Measurements from ENCODE around the gene MPPED1. TPM values are rescaled to one million over a fixed set of nuclear protein-coding genes. Genes with fewer than 3 reads are reported as not detected.

The MPPED1 gene
- polyA plus RNA-seq, 3 donors: 0.95 to 1.5 (median 1.1) TPM

GRCh38 chr22:43438666-43439347, 27.0 kb downstream of the MPPED1 start:
- no peak for DNase-seq (ENCODE audit: extremely low read depth in 1 of 11, low read depth in 9 of 11, low spot score in 4 of 11)

DNA sequence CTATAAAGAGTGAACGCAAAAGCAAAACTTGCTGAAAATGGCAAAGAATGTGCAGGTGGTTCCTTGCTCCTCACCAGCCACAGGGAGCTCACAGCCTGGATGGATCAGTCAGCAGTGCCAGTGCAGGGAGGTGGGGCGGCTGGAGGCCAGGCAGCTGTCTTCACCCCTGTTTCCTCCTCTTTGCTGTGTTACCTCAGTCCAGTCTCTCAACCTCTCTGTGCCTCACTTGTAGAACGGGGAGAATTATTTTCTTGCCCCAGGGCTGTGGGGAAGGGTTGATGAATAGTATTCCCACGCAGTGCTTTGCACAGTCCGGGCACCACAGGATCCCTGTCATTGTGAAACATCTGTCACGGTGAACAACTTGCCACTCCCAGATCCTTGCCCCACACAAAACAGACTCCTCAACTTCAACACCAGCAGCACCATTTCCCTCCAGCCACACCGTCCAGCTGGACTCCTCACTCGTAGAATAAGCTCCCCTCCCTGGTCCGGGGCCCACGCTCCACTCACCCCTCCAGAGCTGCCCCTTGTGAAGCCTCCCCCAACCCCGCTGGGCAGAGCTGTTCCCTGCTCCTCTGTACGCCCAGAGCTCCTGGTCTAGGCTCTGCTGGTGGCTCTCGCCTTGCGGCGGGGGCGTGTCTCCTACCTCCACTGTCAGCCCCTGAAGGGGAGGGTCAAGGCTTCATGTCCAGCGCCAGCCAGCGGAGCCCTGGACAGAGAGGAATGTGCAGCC, 27.7 kb downstream of the MPPED1 start:
- DNase-seq (ENCODE audit: extremely low read depth in 1 of 11, low read depth in 9 of 11, low spot score in 4 of 11): peak in 1 of 11 donors; percentile 16

GRCh38 chr22:43440104-43440387, 28.2 kb downstream of the MPPED1 start:
- DNase-seq (ENCODE audit: extremely low read depth in 1 of 11, low read depth in 9 of 11, low spot score in 4 of 11): no peak

- DNase-seq (ENCODE audit: extremely low read depth in 1 of 11, low read depth in 9 of 11, low spot score in 4 of 11): no peak
Measured at GRCh38 chr22:43440556-43440955, 28.7 kb downstream of the MPPED1 start.

DNA sequence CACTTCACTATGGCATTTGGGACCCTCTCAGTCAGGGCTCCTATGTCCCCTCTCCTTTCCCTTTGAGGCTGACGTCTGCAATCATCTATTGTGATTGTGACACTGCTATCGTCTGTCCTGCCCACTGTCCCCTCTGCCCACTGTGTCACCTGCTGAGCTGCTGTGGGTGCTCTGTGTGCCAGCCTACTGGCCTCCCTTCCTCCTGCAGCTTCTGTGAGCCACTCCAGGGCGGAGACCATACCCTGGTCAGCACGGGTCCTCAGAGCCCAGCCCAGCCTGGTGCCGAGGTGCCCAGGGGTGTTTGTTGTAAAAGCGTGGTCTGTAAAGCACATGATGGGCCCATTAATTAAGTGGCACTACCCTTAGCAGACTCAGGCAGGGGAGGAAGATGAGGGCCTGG, 29.4 kb downstream of the MPPED1 start:
- DNase-seq (ENCODE audit: extremely low read depth in 1 of 11, low read depth in 9 of 11, low spot score in 4 of 11): no peak

- no peak for DNase-seq (ENCODE audit: extremely low read depth in 1 of 11, low read depth in 9 of 11, low spot score in 4 of 11)
Measured at GRCh38 chr22:43441751-43442150, 29.9 kb downstream of the MPPED1 start.

GRCh38 chr22:43442386-43443151, 30.8 kb downstream of the MPPED1 start:
- DNase-seq (ENCODE audit: extremely low read depth in 1 of 11, low read depth in 9 of 11, low spot score in 4 of 11): no peak

DNA sequence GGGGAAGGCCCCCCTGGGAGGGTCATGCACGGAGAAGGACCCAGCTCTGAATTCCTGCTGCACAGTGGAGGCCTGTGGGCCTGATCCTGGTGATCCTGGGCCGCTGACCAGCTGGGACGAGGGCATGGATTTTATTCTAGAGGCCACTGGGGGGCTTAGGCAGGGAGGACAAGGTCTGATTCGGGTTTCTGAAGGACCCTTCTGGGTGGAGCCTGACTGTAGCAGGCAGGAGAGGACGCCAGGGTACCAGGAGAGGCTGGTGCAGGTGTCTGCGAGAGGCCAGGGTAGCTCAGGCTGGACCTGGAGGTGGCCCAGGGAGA, 31.3 kb downstream of the MPPED1 start:
- DNase-seq (ENCODE audit: extremely low read depth in 1 of 11, low read depth in 9 of 11, low spot score in 4 of 11): no peak

- DNase-seq (ENCODE audit: extremely low read depth in 1 of 11, low read depth in 9 of 11, low spot score in 4 of 11): no peak
Measured at GRCh38 chr22:43446037-43446803, 34.4 kb downstream of the MPPED1 start.

GRCh38 chr22:43446916-43447315, 35.1 kb downstream of the MPPED1 start:
- DNase-seq (ENCODE audit: extremely low read depth in 1 of 11, low read depth in 9 of 11, low spot score in 4 of 11): no peak

DNA sequence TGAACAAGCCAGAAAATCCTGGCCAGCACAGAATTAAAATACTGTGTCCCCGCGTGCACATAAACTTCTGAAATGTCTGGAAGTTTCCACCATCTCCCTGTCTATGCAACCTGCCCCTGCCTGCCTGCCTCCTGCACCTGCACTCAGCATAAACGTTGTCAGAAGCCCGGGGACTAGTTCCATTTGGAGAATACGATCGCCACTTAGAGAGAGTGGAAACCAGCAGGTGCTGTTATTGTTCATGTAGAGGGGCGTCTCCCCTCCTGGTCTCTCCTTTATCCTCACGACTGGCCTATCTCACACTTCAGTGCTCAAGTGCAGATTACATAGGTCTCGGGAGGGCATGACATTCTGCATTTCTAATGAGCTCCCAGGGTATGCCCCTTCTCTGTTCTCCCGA, 35.6 kb downstream of the MPPED1 start:
- DNase-seq (ENCODE audit: extremely low read depth in 1 of 11, low read depth in 9 of 11, low spot score in 4 of 11): no peak

DNA sequence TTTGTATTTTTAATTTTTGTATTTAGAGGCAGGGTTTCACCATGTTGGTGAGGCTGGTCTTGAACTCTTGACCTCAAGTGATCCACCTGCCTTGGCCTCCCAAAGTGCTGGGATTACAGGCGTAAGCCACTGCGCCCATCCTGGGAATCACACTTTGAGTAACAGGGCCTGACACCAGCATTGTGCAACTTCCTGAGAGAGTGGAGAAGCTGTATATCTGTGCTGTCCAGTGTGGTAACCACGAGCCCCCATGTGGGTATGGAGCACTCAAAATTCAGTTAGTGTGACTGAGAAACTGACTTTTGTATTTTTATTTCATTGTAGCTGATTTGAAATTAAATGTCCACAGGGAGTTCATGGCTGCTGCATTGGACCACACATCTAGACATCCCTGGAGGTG, 36.2 kb downstream of the MPPED1 start:
- no peak for DNase-seq (ENCODE audit: extremely low read depth in 1 of 11, low read depth in 9 of 11, low spot score in 4 of 11)

GRCh38 chr22:43449205-43449830, 37.5 kb downstream of the MPPED1 start:
- no peak for DNase-seq (ENCODE audit: extremely low read depth in 1 of 11, low read depth in 9 of 11, low spot score in 4 of 11)

GRCh38 chr22:43449831-43450225, 38.0 kb downstream of the MPPED1 start:
- DNase-seq (ENCODE audit: extremely low read depth in 1 of 11, low read depth in 9 of 11, low spot score in 4 of 11): no peak

DNA sequence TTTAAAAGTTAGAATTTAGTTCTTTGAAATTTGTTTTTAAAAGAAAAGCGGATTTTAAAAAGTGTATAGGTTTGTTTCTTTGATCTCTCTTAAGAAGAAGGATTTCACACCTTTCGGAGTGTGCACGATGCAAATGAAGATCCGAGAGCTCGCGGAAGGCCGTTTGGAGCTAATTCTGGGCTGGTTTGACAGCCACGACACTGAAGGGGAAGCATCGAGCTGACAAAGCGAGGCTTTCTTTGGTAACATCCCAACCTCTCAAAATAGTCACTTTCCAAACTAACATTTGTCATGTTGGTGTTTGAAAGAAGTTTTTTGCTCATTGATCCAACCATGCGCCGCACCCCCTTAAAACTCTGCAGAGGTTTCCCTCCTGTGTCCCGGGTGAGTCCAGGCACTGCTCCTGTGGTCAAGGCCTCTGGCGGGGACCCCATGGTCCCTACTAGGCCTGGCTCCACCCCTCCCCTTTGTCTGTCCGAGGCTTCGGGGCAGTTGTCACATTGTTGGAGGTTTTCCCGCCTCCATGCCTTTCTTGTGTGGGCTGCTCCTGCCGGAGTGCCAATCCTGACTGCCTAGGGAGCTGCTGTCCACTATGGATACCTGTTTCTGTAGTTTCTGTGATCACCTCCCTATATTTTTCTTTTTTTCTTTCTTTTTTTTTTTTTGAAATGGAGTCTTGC, 39.7 kb downstream of the MPPED1 start:
- no peak for DNase-seq (ENCODE audit: extremely low read depth in 1 of 11, low read depth in 9 of 11, low spot score in 4 of 11)

DNA sequence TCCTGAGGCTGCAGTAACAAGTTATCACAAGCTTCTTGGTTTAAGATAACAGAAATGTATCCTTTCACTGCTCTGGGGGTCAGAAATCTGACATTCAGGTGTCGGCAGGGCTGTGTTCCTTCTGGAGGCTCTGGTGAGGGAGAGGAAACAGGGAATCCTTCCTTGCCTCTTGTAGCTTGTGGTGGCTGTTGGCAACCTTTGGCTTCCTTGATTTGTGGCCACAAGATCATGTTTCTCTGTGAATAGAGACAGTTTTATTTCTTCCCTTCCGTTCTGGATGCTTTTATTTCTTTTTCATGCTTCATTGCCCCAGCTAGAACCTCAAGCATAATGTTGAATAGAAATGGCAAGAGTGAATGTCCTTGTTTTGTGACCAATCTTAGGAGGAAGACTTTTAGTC, 44.0 kb downstream of the MPPED1 start:
- DNase-seq (ENCODE audit: extremely low read depth in 1 of 11, low read depth in 9 of 11, low spot score in 4 of 11): peak in 5 of 11 donors; percentile 6 to 56 (median 26)

DNA sequence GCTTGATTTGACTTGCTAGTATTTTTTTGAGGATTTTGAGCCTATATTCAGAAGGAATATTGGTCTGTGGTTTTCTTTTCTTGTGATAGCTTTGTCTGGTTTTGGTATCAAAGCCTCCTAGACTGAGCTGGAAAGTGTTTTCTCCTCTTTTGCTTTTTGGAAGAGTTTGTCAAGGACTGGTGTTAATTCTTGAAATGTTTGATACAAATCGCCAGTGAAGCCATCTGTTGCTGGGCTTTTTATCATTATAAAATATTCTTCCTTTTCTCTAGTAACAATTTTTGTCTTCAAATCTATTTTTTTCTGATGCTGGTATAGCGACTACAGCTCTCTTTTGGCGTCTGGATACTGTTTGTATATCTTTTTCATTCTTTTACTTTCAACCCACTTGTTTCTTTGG, 45.2 kb downstream of the MPPED1 start:
- DNase-seq (ENCODE audit: extremely low read depth in 1 of 11, low read depth in 9 of 11, low spot score in 4 of 11): no peak

GRCh38 chr22:43462701-43463100, 50.9 kb downstream of the MPPED1 start:
- no peak for DNase-seq (ENCODE audit: extremely low read depth in 1 of 11, low read depth in 9 of 11, low spot score in 4 of 11)

DNA sequence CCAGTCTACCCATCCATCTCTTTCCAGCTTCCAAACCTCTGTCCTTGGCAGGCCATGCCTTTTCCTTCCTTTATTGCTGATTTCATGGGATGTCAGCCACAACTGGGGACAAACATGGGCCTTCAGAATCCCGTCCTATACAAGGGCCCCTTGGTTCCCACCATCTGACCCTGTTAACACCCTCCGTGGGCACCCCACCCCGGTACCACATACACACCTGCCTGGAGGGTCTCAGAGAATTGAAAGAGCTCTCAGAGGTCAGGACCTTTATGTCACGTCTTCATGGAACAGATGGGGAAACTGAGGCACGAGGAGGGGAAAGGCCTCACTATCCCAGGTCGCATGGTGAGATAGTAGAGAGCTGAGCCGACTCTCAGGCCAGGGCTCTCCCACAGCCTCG, 53.0 kb downstream of the MPPED1 start:
- no peak for DNase-seq (ENCODE audit: extremely low read depth in 1 of 11, low read depth in 9 of 11, low spot score in 4 of 11)
